Endothelial cell of umbilical vein (primary cell): Measurements from ENCODE around the gene HIVEP1. TPM values are rescaled to one million over a fixed set of nuclear protein-coding genes. Genes with fewer than 3 reads are reported as not detected.
A peak's percentile ranks its signal among the peaks of the same experiment; 100 is the strongest.

Experiments
- BruUV-seq: library from RNA; stranded (reverse); fragments of 400-500 nt; replicated peaks from 2 replicates; lab custom pipeline; 2021; lab: Mats Ljungman, UMichigan
- CTCF ChIA-PET: fragments of 300-600, 350-600 bp; sonication (Branson Sonifier 250); formaldehyde crosslinking; loops from one replicate; lab custom pipeline; 2021; ENCODE audit warnings: antibody characterized with exemption, inconsistent platforms; lab: Charles Lee
- POLR2A ChIA-PET: fragments of 300-600, 350-600 bp; sonication (Branson Sonifier 250); formaldehyde crosslinking; loops from one replicate; lab custom pipeline; 2021; ENCODE audit warnings: antibody characterized with exemption, inconsistent platforms; lab: Charles Lee
- DNase-seq: peaks from one replicate; pipeline ENCODE4 v3.0.0-alpha.2; 2011; ENCODE audit warnings: low read depth, low spot score
- FAIRE-seq: peaks from 2 replicates; lab custom pipeline; 2011; peaks lifted over from hg19 to GRCh38; lab: Jason Lieb, UNC
- H2AFZ ChIP-seq: 2 replicates; pipeline ENCODE4 v1.6.0; 2012; ENCODE audit warnings: low read depth, low read length, control low read depth, inconsistent platforms
- H3K27ac ChIP-seq: 2 replicates; pipeline ENCODE4 v1.5.1; 2011; ENCODE audit warnings: low read depth, mild to moderate bottlenecking, control low read depth, low read length, moderate library complexity; ENCODE audit not compliant: insufficient read depth
- H3K27me3 ChIP-seq, 2 experiments: 2 replicates each; pipeline versions ENCODE4 v1.6.0 to v1.6.1; 2011; ENCODE audit warnings: low read length in 2 of 2, mixed read lengths in 1 of 2; ENCODE audit not compliant: control insufficient read depth in 2 of 2, insufficient read depth in 2 of 2
- H3K36me3 ChIP-seq, 2 experiments: 2 replicates in 1 of 2; 3 replicates in 1 of 2; pipeline ENCODE4 v1.5.1; 2011; ENCODE audit warnings: low read length in 2 of 2, mild to moderate bottlenecking in 1 of 2, moderate library complexity in 1 of 2; ENCODE audit not compliant: control insufficient read depth in 2 of 2, insufficient read depth in 2 of 2; ENCODE audit errors: extremely low read depth in 1 of 2
- H3K4me1 ChIP-seq: 3 replicates; pipeline ENCODE4 v1.5.1; 2011; ENCODE audit warnings: mild to moderate bottlenecking, low read length; ENCODE audit not compliant: control insufficient read depth, insufficient read depth; ENCODE audit errors: extremely low read depth
- H3K4me2 ChIP-seq: 2 replicates; pipeline ENCODE4 v1.6.1; 2011; ENCODE audit warnings: low read length, control low read depth, mixed read lengths; ENCODE audit not compliant: insufficient read depth
- H3K4me3 ChIP-seq, 3 experiments: fragments of 200-600 bp in 1 of 3; sonication (generic), shearing (Covaris generic) in 1 of 3; replicated peaks in 1 of 3; 2 replicates each; pipeline ENCODE4 v1.5.1; 2011 to 2016; ENCODE audit warnings: control low read depth in 3 of 3, low read length in 3 of 3, mild to moderate bottlenecking in 2 of 3, inconsistent platforms in 1 of 3, low read depth in 1 of 3, moderate library complexity in 1 of 3; ENCODE audit not compliant: insufficient read depth in 1 of 3
- H3K79me2 ChIP-seq: 2 replicates; pipeline ENCODE4 v1.6.0; 2012; ENCODE audit warnings: low read length, inconsistent platforms; ENCODE audit not compliant: control insufficient read depth, insufficient read depth
- H3K9ac ChIP-seq: replicated peaks from 2 replicates; pipeline ENCODE3; 2011; ENCODE audit warnings: low read length, control low read depth; ENCODE audit not compliant: insufficient read depth; ENCODE audit errors: extremely low read depth
- H3K9me1 ChIP-seq: replicated peaks from 3 replicates; pipeline ENCODE4 v1.6.0; 2011; ENCODE audit warnings: mild to moderate bottlenecking, low read length; ENCODE audit not compliant: control insufficient read depth, insufficient read depth; ENCODE audit errors: extremely low read depth
- H3K9me3 ChIP-seq: replicated peaks from 2 replicates; pipeline ENCODE4 v1.5.1; 2012; ENCODE audit warnings: low read length, inconsistent platforms; ENCODE audit not compliant: control insufficient read depth, insufficient read depth
- H4K20me1 ChIP-seq: replicated peaks from 2 replicates; pipeline ENCODE3; 2011; ENCODE audit warnings: mild to moderate bottlenecking, low read length; ENCODE audit not compliant: control insufficient read depth, insufficient read depth; ENCODE audit errors: extremely low read depth
- JUN ChIP-seq: IDR thresholded peaks from 2 replicates; pipeline ENCODE4 v1.6.1; 2011; ENCODE audit warnings: borderline replicate concordance, low read depth; ENCODE audit not compliant: insufficient read length, insufficient read depth
- POLR2AphosphoS5 ChIP-seq: IDR thresholded peaks from 2 replicates; pipeline ENCODE4 v1.6.1; 2012; ENCODE audit warnings: low read depth, mild to moderate bottlenecking, control low read depth, low read length, moderate library complexity; ENCODE audit not compliant: insufficient read depth
- dilution Hi-C: fragments of 300-500 bp; cut with MboI; formaldehyde crosslinking; loops from one replicate; pipeline ENCODE4 v1.15.0; 2019; ENCODE audit warnings: low sequenced_read_pairs; ENCODE audit not compliant: extremely low pct_ligation_motif_present
- intact Hi-C: fragments of 100-400 bp; cut with micrococcal nuclease; formaldehyde crosslinking; loops from one replicate; pipeline ENCODE4 v1.10.0; 2022
- polyA plus RNA-seq, 4 experiments: library from polyadenylated mRNA; depleted of rRNA in 3 of 4; stranded (reverse) in 3 of 4; unstranded in 1 of 4; fragments of >200 nt; gene quantifications; 2 replicates each; pipeline versions ENCODE4 v1.2.1 to v1.2.3, GENCODE V29; 2011 to 2012; ENCODE audit warnings: missing spikeins in 1 of 4
- total RNA-seq: library from RNA; stranded (reverse); gene quantifications from 2 replicates; pipeline ENCODE4 v1.2.3, GENCODE V29; 2021
- TF ChIP-seq, protein P1 (sequence below), 2 donors: IDR thresholded peaks; 1 replicate in 1 of 2; 2 replicates in 1 of 2; pipeline ENCODE4 v1.5.1; 2011; ENCODE audit warnings: low read length in 2 of 2, mild to moderate bottlenecking in 2 of 2, moderate library complexity in 2 of 2, control low read depth in 1 of 2, inconsistent platforms in 1 of 2, low read depth in 1 of 2; ENCODE audit not compliant: insufficient read depth in 1 of 2; ENCODE audit errors: extremely low read depth in 1 of 2
- TF ChIP-seq, protein P2 (sequence below): IDR thresholded peaks from 2 replicates; pipeline ENCODE4 v1.6.1; 2011; ENCODE audit not compliant: insufficient read depth, insufficient read length

Gene HIVEP1
- total and polyA plus RNA-seq, 2 donors (not counting 3 experiments of a cell fraction or from before 2014, with no cell fraction given) = 33.5 to 49.2 TPM

DNA sequence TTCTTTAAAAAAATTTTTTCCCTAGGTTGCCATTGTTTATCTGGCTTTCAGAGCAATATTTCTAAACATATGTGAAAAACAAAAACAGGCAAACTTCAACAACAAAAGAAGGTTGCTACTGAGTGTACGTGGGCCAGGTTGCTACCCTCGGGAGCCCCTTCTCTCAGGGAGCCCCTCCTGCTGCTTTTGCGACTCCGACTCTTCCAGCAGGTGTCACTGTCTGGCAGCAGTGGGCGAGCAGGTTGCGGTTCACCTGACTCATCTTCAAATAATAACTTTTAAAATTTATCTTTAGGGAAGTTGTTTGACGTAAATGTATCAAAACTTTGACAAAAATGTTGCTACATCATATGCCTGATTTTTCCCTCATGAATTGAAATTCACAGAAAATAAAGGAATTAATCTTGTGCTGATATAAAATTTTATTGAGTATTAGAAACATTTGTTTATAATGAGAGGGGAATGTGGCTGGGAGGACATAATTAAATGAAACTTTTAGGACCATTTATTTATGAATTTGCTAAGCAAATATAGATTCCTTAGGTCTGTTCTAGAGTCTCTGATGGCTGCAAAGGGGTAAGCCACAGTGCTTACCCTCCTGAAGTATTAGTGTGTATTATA, 138.8 kb downstream of the HIVEP1 start:
- Histone ChIP-seq H3K36me3 (peaks cover 0 to 9% of the 10 kb centered on the region in 2 experiments), H4K20me1 (no peaks in the 10 kb centered on the region), H2AFZ (no peak overlapping the region), H3K9ac (no peak overlapping the region), H3K79me2 (no peaks in the 10 kb centered on the region), H3K4me1 (peaks cover 24% of the 10 kb centered on the region), H3K27ac (no peak overlapping the region), H3K4me3 (no peak overlapping the region), H3K9me3 (no peaks in the 10 kb centered on the region), H3K27me3 (no peaks in the 10 kb centered on the region), H3K4me2 (no peak overlapping the region), H3K9me1 (no peaks in the 10 kb centered on the region)
- ChIA-PET CTCF (no interaction called here), POLR2A (no interaction called here)
- dilution Hi-C loops (no loop called here), intact Hi-C loops (loop anchor here (2.0 kb wide), 2 partner anchors 84 to 452 kb away; no protein-coding TSS in a partner anchor)
- DNase-seq (no peak), FAIRE-seq (no peak)
- TF ChIP-seq, protein P1, sequence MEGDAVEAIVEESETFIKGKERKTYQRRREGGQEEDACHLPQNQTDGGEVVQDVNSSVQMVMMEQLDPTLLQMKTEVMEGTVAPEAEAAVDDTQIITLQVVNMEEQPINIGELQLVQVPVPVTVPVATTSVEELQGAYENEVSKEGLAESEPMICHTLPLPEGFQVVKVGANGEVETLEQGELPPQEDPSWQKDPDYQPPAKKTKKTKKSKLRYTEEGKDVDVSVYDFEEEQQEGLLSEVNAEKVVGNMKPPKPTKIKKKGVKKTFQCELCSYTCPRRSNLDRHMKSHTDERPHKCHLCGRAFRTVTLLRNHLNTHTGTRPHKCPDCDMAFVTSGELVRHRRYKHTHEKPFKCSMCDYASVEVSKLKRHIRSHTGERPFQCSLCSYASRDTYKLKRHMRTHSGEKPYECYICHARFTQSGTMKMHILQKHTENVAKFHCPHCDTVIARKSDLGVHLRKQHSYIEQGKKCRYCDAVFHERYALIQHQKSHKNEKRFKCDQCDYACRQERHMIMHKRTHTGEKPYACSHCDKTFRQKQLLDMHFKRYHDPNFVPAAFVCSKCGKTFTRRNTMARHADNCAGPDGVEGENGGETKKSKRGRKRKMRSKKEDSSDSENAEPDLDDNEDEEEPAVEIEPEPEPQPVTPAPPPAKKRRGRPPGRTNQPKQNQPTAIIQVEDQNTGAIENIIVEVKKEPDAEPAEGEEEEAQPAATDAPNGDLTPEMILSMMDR (IDR thresholded peaks at IDR 0.05; ENCODE audit: extremely low read depth in 1 of 2, insufficient read depth in 1 of 2, low read depth in 1 of 2, low read length in 2 of 2) = peak in 1 of 2 donors; percentile 28
- TF ChIP-seq JUN (no peak), POLR2AphosphoS5 (no peak)
- TF ChIP-seq, protein P2, sequence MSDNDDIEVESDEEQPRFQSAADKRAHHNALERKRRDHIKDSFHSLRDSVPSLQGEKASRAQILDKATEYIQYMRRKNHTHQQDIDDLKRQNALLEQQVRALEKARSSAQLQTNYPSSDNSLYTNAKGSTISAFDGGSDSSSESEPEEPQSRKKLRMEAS = no peak
- no TSS peak for BruUV-seq
